Astrocyte (in vitro differentiated cells and primary cell): Measurements from ENCODE around the gene FAM234B.
"Not testable (repeated sequence)": the region's sequence is repeated elsewhere in the genome, so short reads cannot be mapped to it uniquely, and the experiment has no call there.

Source experiments
- CTCF ChIP-seq: IDR thresholded peaks from 2 replicates; pipeline ENCODE4 v1.5.1; 2011; ENCODE audit warnings: low read depth, mild to moderate bottlenecking, inconsistent platforms, low read length, moderate library complexity; ENCODE audit not compliant: insufficient read depth
- EZH2 ChIP-seq: IDR thresholded peaks from 2 replicates; pipeline ENCODE4 v1.6.1; 2012; ENCODE audit warnings: mild to moderate bottlenecking, low read length, inconsistent platforms; ENCODE audit not compliant: insufficient read depth

GRCh38 chr12:13053617-13054016 lies 9.4 kb downstream of the FAM234B start:
- not testable (repeated sequence) for TF ChIP-seq EZH2, CTCF
